ENCODE data around the gene CGNL1. TPM values are rescaled to one million over a fixed set of nuclear protein-coding genes. Genes with fewer than 3 reads are reported as not detected.

CGNL1 gene
- total RNA-seq, 1 donor from 2014 or later: 11.0 TPM

- Mint-ChIP-seq H3K4me3 (ENCODE audit: unreplicated experiment) (no peak overlapping the region), H3K36me3 (ENCODE audit: low read depth, unreplicated experiment) (peaks cover 2% of the 10 kb centered on the region), H3K27me3 (ENCODE audit: low read depth, unreplicated experiment) (peaks cover 2% of the 10 kb centered on the region), H3K27ac (ENCODE audit: unreplicated experiment) (no peak overlapping the region), H3K9me3 (ENCODE audit: unreplicated experiment) (no peaks in the 10 kb centered on the region), H3K4me1 (ENCODE audit: low read depth, unreplicated experiment) (peaks cover 17% of the 10 kb centered on the region)
- H3K36me3 ChIP-seq (ENCODE audit: insufficient read depth, low read length): no peaks in the 10 kb centered on the region
- no peaks in the 10 kb centered on the region for H3K4me1 ChIP-seq (ENCODE audit: insufficient read depth, low read length)
- TF ChIP-seq, protein P1, sequence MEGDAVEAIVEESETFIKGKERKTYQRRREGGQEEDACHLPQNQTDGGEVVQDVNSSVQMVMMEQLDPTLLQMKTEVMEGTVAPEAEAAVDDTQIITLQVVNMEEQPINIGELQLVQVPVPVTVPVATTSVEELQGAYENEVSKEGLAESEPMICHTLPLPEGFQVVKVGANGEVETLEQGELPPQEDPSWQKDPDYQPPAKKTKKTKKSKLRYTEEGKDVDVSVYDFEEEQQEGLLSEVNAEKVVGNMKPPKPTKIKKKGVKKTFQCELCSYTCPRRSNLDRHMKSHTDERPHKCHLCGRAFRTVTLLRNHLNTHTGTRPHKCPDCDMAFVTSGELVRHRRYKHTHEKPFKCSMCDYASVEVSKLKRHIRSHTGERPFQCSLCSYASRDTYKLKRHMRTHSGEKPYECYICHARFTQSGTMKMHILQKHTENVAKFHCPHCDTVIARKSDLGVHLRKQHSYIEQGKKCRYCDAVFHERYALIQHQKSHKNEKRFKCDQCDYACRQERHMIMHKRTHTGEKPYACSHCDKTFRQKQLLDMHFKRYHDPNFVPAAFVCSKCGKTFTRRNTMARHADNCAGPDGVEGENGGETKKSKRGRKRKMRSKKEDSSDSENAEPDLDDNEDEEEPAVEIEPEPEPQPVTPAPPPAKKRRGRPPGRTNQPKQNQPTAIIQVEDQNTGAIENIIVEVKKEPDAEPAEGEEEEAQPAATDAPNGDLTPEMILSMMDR (IDR thresholded peaks at IDR 0.05; ENCODE audit: insufficient read depth, low read depth, low read length): no peak
- no peak for TF ChIP-seq EZH2 (IDR thresholded peaks at IDR 0.05; ENCODE audit: insufficient read depth, low read length)
- H4K20me1 ChIP-seq (ENCODE audit: insufficient read depth, low read length): no peaks in the 10 kb centered on the region
- FAIRE-seq (no peak), DNase-seq (ENCODE audit: low read depth) (no peak)
- no peak overlapping the region for H3K27ac ChIP-seq (ENCODE audit: low read depth, low read length)
- no peak overlapping the region for H3K4me3 ChIP-seq (ENCODE audit: insufficient read depth, low read depth, low read length)
- H3K9ac ChIP-seq (ENCODE audit: low read length): no peak overlapping the region
- H3K27me3 ChIP-seq (ENCODE audit: insufficient read depth, low read length): no peaks in the 10 kb centered on the region
- no peak overlapping the region for H3K4me2 ChIP-seq (ENCODE audit: low read length)
- no peaks in the 10 kb centered on the region for H3K9me3 ChIP-seq (ENCODE audit: insufficient read depth, low read depth, low read length)
- H3K79me2 ChIP-seq (ENCODE audit: insufficient read depth, low read length): no peaks in the 10 kb centered on the region
- H2AFZ ChIP-seq (ENCODE audit: low read depth, low read length): no peak overlapping the region
Observed at GRCh38 chr15:57494581-57494980, 118.3 kb downstream of the CGNL1 start.

GRCh38 chr15:57495041-57495440 is 118.7 kb downstream of the CGNL1 start:
- Histone ChIP-seq H3K4me1 (ENCODE audit: insufficient read depth, low read length) (no peaks in the 10 kb centered on the region), H3K36me3 (ENCODE audit: insufficient read depth, low read length) (no peaks in the 10 kb centered on the region), H3K9ac (ENCODE audit: low read length) (no peak overlapping the region), H3K9me3 (ENCODE audit: insufficient read depth, low read depth, low read length) (no peaks in the 10 kb centered on the region), H3K79me2 (ENCODE audit: insufficient read depth, low read length) (no peaks in the 10 kb centered on the region), H4K20me1 (ENCODE audit: insufficient read depth, low read length) (no peaks in the 10 kb centered on the region), H3K4me3 (ENCODE audit: insufficient read depth, low read depth, low read length) (no peak overlapping the region), H2AFZ (ENCODE audit: low read depth, low read length) (no peak overlapping the region), H3K27ac (ENCODE audit: low read depth, low read length) (no peak overlapping the region), H3K27me3 (ENCODE audit: insufficient read depth, low read length) (no peaks in the 10 kb centered on the region), H3K4me2 (ENCODE audit: low read length) (no peak overlapping the region)
- Mint-ChIP-seq H3K9me3 (ENCODE audit: unreplicated experiment) (no peaks in the 10 kb centered on the region), H3K27ac (ENCODE audit: unreplicated experiment) (no peak overlapping the region), H3K27me3 (ENCODE audit: low read depth, unreplicated experiment) (peaks cover 2% of the 10 kb centered on the region), H3K36me3 (ENCODE audit: low read depth, unreplicated experiment) (peaks cover 2% of the 10 kb centered on the region), H3K4me1 (ENCODE audit: low read depth, unreplicated experiment) (peaks cover 17% of the 10 kb centered on the region), H3K4me3 (ENCODE audit: unreplicated experiment) (no peak overlapping the region)
- FAIRE-seq (no peak), DNase-seq (ENCODE audit: low read depth) (no peak)
- no peak for TF ChIP-seq EZH2 (IDR thresholded peaks at IDR 0.05; ENCODE audit: insufficient read depth, low read length)
- TF ChIP-seq, protein P1 (IDR thresholded peaks at IDR 0.05; ENCODE audit: insufficient read depth, low read depth, low read length): no peak

- Histone ChIP-seq H3K4me1 (ENCODE audit: insufficient read depth, low read length) (no peaks in the 10 kb centered on the region), H2AFZ (ENCODE audit: low read depth, low read length) (no peak overlapping the region), H3K27ac (ENCODE audit: low read depth, low read length) (no peak overlapping the region), H4K20me1 (ENCODE audit: insufficient read depth, low read length) (no peaks in the 10 kb centered on the region), H3K4me2 (ENCODE audit: low read length) (no peak overlapping the region), H3K4me3 (ENCODE audit: insufficient read depth, low read depth, low read length) (no peak overlapping the region), H3K27me3 (ENCODE audit: insufficient read depth, low read length) (no peaks in the 10 kb centered on the region), H3K9me3 (ENCODE audit: insufficient read depth, low read depth, low read length) (no peaks in the 10 kb centered on the region), H3K79me2 (ENCODE audit: insufficient read depth, low read length) (no peaks in the 10 kb centered on the region), H3K9ac (ENCODE audit: low read length) (no peak overlapping the region), H3K36me3 (ENCODE audit: insufficient read depth, low read length) (no peaks in the 10 kb centered on the region)
- Mint-ChIP-seq H3K4me3 (ENCODE audit: unreplicated experiment) (no peak overlapping the region), H3K36me3 (ENCODE audit: low read depth, unreplicated experiment) (peaks cover 2% of the 10 kb centered on the region), H3K9me3 (ENCODE audit: unreplicated experiment) (no peaks in the 10 kb centered on the region), H3K27me3 (ENCODE audit: low read depth, unreplicated experiment) (peaks cover 2% of the 10 kb centered on the region), H3K27ac (ENCODE audit: unreplicated experiment) (no peak overlapping the region), H3K4me1 (ENCODE audit: low read depth, unreplicated experiment) (peaks cover 17% of the 10 kb centered on the region)
- TF ChIP-seq, protein P1 (IDR thresholded peaks at IDR 0.05; ENCODE audit: insufficient read depth, low read depth, low read length): no peak
- no peak for TF ChIP-seq EZH2 (IDR thresholded peaks at IDR 0.05; ENCODE audit: insufficient read depth, low read length)
- peak; percentile 52 for DNase-seq (ENCODE audit: low read depth)
- FAIRE-seq: peak; percentile 62
Observed at GRCh38 chr15:57495554-57496165, 119.4 kb downstream of the CGNL1 start.

All from astrocyte (in vitro differentiated cells and primary cell).